Right atrium auricular region (tissue), 2 donors: ENCODE measurements around the gene RPL5. TPM values are rescaled to one million over a fixed set of nuclear protein-coding genes. Genes with fewer than 3 reads are reported as not detected.

Experiments
- DNase-seq: peaks from one replicate; pipeline ENCODE4 v3.0.0-alpha.2; 2019; ENCODE audit warnings: low spot score
- H3K27ac ChIP-seq, 2 donors: fragments of 200-600 bp; sonication (generic); 1 replicate in 1 of 2; 2 replicates in 1 of 2; pipeline ENCODE4 v1.5.1; 2016 to 2019
- H3K27me3 ChIP-seq, 2 donors: fragments of 200-600 bp; sonication (generic); one replicate each; pipeline versions ENCODE4 v1.5.1 to v1.6.0; 2017 to 2019
- H3K36me3 ChIP-seq: fragments of 200-600 bp; sonication (generic); one replicate; pipeline ENCODE4 v1.5.1; 2016
- H3K4me1 ChIP-seq, 2 donors: fragments of 200-600 bp; sonication (generic); one replicate each; pipeline versions ENCODE4 v1.5.1 to v1.6.0; 2017 to 2019
- H3K4me3 ChIP-seq, 2 donors: fragments of 200-600 bp; sonication (generic); 1 replicate in 1 of 2; 2 replicates in 1 of 2; pipeline ENCODE4 v1.5.1; 2017 to 2019; ENCODE audit warnings: mild to moderate bottlenecking in 1 of 2, moderate library complexity in 1 of 2
- H3K9me3 ChIP-seq, 2 donors: fragments of 200-600 bp; sonication (generic); one replicate each; pipeline ENCODE4 v1.5.1; 2019
- total RNA-seq, 2 donors: library from RNA; depleted of rRNA; stranded (reverse); fragments of >200 nt; gene quantifications; one replicate each; pipeline ENCODE4 v1.1.0, GENCODE V29; 2016
- TF ChIP-seq, protein P1 (sequence below), 2 donors: fragments of 200-600 bp; sonication (generic); IDR thresholded peaks; one replicate each; pipeline ENCODE4 v1.5.1; 2019; ENCODE audit warnings: antibody characterized with exemption in 2 of 2

RPL5 gene
- total RNA-seq, 2 donors from 2014 or later, result 675 to 1,127 TPM

DNA sequence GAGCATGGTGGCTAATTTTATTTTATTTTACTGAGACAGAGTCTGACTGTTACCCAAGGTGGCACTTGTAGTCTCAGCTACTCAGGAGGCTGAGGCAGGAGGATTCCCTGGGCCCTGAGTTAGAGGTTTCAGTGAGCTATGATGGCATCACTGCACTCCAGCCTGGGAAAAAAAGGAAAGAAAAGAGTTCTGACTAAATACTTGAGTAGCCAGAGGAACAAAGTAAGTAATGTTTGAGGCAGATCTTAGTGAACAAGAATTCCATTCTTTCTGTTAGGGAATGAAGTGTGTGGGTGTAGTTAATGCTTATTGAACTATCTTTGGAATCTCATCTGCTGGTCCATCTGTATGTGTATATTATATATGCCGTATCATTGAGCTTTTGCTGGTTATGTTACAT lies 33.9 kb upstream of the RPL5 start:
- no peaks in the 10 kb centered on the region for H3K36me3 ChIP-seq
- TF ChIP-seq, protein P1, sequence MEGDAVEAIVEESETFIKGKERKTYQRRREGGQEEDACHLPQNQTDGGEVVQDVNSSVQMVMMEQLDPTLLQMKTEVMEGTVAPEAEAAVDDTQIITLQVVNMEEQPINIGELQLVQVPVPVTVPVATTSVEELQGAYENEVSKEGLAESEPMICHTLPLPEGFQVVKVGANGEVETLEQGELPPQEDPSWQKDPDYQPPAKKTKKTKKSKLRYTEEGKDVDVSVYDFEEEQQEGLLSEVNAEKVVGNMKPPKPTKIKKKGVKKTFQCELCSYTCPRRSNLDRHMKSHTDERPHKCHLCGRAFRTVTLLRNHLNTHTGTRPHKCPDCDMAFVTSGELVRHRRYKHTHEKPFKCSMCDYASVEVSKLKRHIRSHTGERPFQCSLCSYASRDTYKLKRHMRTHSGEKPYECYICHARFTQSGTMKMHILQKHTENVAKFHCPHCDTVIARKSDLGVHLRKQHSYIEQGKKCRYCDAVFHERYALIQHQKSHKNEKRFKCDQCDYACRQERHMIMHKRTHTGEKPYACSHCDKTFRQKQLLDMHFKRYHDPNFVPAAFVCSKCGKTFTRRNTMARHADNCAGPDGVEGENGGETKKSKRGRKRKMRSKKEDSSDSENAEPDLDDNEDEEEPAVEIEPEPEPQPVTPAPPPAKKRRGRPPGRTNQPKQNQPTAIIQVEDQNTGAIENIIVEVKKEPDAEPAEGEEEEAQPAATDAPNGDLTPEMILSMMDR (IDR thresholded peaks at IDR 0.05), result no peak

DNA sequence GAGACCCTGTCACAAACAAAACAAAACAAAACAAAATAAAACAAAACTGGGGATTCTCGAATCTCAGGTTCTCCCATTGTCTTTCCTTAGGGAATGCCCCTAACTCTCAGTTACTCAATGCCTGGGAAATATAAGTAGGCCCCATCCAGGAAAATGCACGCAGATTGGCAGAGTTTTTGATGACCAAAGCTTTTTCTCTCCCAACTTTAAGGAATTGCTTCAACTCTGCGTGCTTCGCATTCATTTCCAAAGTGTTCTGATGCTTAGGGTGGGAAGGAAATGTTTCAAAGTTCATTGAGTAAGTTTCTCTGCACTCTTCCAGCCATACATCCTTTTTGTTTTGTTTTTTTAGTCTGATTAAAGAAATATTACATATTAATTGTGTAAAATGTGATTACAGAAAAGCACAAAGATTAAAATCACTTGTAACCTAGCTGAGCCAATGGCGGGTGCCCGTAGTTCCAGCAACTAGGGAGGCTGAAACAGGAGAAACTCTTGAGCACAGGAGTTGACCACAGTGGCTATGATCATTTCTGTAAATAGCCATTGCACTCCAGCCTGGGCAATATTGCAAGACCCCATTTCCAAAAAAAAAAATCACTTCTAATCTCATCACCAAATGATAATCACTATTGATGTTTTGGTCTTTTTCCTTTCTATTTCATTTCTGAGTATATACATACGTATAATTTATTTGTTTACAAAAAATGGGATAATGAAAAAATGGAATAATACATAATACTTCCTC lies 28.5 kb upstream of the RPL5 start:
- Histone ChIP-seq H3K27me3 (no peaks in the 10 kb centered on the region), H3K4me1 (peaks cover 0 to 16% of the 10 kb centered on the region in 2 donors), H3K27ac (no peak overlapping the region), H3K9me3 (no peaks in the 10 kb centered on the region), H3K4me3 (no peak overlapping the region), H3K36me3 (no peaks in the 10 kb centered on the region)
- TF ChIP-seq, protein P1 (IDR thresholded peaks at IDR 0.05), result no peak
- DNase-seq, result no peak

More for the DNA sequence above, 33.9 kb upstream of the RPL5 start:
- Histone ChIP-seq H3K27ac (no peak overlapping the region), H3K4me3 (no peak overlapping the region), H3K27me3 (no peaks in the 10 kb centered on the region), H3K9me3 (no peaks in the 10 kb centered on the region), H3K4me1 (peaks cover 0 to 4% of the 10 kb centered on the region in 2 donors)
- DNase-seq, result no peak

DNA sequence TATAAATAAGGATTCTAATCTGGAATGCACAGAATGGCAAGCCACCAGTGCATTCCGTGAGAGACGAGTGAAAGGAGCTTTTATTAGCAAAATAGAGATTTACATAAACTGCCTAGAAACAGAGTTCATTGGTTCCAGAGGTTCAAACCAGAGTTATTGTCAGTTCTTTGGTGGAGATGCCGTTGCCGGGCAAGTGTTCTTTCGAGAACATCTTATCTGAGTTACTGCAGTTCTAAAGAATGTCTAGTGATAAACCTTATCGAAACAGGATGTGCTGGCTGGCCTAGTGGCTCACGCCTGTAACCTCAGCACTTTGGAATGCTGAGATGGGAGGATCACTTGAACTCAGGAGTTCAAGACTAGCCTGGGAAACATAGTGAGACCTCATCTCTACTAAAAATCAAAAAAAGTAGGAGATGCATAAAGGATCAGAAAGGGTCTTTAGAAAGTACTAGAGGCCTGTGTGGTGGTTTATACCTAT lies 27.1 kb upstream of the RPL5 start:
- Histone ChIP-seq H3K9me3 (no peaks in the 10 kb centered on the region), H3K4me3 (no peak overlapping the region), H3K27ac (peak overlapping the region; percentile 40 to 57), H3K36me3 (no peaks in the 10 kb centered on the region), H3K4me1 (peaks cover 0 to 16% of the 10 kb centered on the region in 2 donors), H3K27me3 (no peaks in the 10 kb centered on the region)
- peak; percentile 95 for DNase-seq
- TF ChIP-seq, protein P1 (IDR thresholded peaks at IDR 0.05), result no peak

DNA sequence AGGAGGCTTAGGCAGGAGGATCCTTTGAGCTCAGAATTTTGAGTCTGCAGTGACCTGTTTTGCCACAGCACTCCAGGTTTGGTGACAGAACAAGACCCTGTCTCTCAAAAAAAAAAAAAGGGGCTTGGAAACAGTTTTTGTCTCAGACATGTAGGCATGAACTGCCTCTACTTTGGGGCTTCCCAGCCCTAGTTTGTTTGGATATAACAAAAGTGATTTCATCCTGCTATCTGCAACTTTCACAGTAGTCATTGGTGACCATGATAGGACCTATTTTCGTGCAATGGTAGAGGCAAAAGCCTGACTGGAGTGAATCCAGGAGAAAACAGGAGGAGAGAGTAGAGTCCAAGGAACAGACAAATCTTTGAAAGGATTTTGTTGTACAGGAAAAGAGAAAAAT lies 26.6 kb upstream of the RPL5 start:
- H3K9me3 ChIP-seq, result no peaks in the 10 kb centered on the region
- H3K36me3 ChIP-seq, result no peaks in the 10 kb centered on the region
- TF ChIP-seq, protein P1 (IDR thresholded peaks at IDR 0.05), result no peak
- peak overlapping the region; percentile 40 to 57 for H3K27ac ChIP-seq
- H3K27me3 ChIP-seq, result no peaks in the 10 kb centered on the region
- no peak overlapping the region for H3K4me3 ChIP-seq
- DNase-seq, result no peak
- peaks cover 0 to 16% of the 10 kb centered on the region in 2 donors for H3K4me1 ChIP-seq

- no peaks in the 10 kb centered on the region for H3K27me3 ChIP-seq
These were observed 23.5 kb upstream of the RPL5 start for GRCh38 chr1:92808381-92808780.

More at GRCh38 chr1:92808381-92808780, 23.5 kb upstream of the RPL5 start:
- no peak overlapping the region for H3K4me3 ChIP-seq
- no peak overlapping the region for H3K27ac ChIP-seq
- no peaks in the 10 kb centered on the region for H3K9me3 ChIP-seq
- DNase-seq, result no peak
- H3K36me3 ChIP-seq, result no peaks in the 10 kb centered on the region
- TF ChIP-seq, protein P1 (IDR thresholded peaks at IDR 0.05), result no peak
- peaks cover 0 to 16% of the 10 kb centered on the region in 2 donors for H3K4me1 ChIP-seq
